Measurements from ENCODE around the gene SLC6A13.
"Not testable (repeated sequence)": the region's sequence is repeated elsewhere in the genome, so short reads cannot be mapped to it uniquely, and the experiment has no call there.

Gene SLC6A13

DNA sequence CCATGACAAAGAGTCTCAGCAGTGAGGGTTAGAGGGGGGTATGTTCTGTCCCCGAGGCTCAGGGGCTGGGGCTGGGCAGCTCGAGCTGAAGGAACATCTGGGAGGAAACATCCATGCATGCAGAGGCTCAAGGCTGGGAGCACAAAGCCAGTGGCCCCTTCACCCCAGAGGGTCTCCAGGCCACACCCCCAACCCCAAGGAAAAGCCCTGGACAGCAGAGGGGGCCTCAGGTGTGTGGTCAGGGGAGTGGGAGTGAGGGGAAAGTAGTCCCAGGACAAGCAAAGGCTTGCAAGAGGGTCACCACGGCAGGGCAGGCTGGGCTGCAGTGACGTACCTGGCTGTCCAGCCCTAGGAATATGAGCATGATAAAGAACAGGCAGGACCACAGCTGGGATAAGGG is 66.2 kb downstream of the SLC6A13 start:
- ATAC-seq (no peak), DNase-seq (no peak)
- Mint-ChIP-seq H3K4me3 (no peak overlapping the region), H3K27me3 (peaks cover 17% of the 10 kb centered on the region), H3K27ac (no peak overlapping the region), H3K36me3 (ENCODE audit: low read depth) (no peaks in the 10 kb centered on the region), H3K9me3 (no peaks in the 10 kb centered on the region), H3K4me1 (no peaks in the 10 kb centered on the region)

DNA sequence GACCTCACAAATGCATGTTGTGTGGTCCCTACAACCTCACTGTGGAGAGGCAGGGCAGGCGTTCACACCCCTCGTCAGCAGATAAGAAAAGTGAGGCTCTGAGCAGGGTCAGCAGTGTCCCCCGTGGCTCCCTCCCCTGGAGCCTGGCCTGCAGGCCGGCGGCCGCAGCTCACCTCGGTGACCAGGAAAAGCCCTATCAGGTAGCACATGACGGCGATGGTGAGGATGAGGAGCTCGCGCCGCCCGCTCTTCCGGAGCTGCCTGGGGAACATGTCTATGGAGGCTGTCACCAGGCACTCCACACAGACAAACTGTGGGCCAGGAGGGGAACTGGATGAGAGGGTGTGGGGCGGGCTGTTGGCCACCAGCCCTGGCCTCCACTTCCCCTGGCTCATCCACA is 66.7 kb downstream of the SLC6A13 start:
- H3K27me3 Mint-ChIP-seq = peaks cover 12% of the 10 kb centered on the region

DNA sequence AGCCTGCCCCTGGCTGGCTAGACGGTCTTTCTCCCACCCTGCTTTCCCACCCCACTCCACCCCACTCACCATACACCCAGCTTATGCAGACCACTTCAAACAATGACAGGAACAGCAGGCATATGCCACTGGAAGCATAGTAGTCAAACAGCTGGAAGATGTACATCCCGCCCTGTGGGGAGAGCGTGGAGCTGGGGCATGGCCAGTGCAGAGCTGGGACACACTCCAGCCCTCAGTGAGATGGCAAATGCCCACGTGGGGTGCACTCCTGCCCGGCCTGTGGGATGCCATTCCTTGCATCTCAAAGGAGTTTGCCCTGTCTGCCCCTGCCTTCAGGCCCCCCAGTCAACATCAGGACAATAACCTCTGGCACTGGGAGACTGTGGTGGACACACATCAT is 67.5 kb downstream of the SLC6A13 start:
- H3K36me3 Mint-ChIP-seq (ENCODE audit: low read depth) = no peaks in the 10 kb centered on the region
- H3K9me3 Mint-ChIP-seq = no peaks in the 10 kb centered on the region
- DNase-seq (no peak), ATAC-seq (no peak)
- peaks cover 12% of the 10 kb centered on the region for H3K27me3 Mint-ChIP-seq
- H3K4me3 Mint-ChIP-seq = no peak overlapping the region
- no peak overlapping the region for H3K27ac Mint-ChIP-seq
- no peaks in the 10 kb centered on the region for H3K4me1 Mint-ChIP-seq

More for the DNA sequence above, 66.7 kb downstream of the SLC6A13 start:
- no peak overlapping the region for H3K4me3 Mint-ChIP-seq
- no peak overlapping the region for H3K27ac Mint-ChIP-seq
- H3K9me3 Mint-ChIP-seq = no peaks in the 10 kb centered on the region
- no peak for ATAC-seq
- H3K4me1 Mint-ChIP-seq = no peaks in the 10 kb centered on the region
- no peak for DNase-seq
- H3K36me3 Mint-ChIP-seq (ENCODE audit: low read depth) = no peaks in the 10 kb centered on the region

DNA sequence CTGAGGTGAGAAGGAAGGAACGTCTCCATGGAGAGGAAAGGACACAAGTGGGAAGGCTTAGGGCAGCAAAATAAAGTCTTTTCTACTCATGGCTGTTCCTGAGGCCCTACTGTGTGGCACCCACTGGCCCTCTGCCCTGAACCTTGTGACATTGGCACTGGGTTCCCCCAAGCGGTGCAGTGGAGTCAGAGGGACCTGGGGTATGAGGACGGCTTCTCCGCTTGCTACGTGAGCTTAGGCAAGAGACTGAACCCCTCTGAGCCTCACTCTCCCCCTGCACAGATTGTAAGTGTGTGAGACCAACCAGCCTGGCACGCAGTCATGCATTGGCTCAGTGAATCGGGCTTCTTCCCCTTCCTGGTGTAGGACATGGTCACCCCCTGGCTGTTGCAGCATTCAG is 68.4 kb downstream of the SLC6A13 start:
- DNase-seq = no peak
- Mint-ChIP-seq H3K9me3 (no peaks in the 10 kb centered on the region), H3K4me1 (no peaks in the 10 kb centered on the region), H3K27me3 (peaks cover 18% of the 10 kb centered on the region), H3K27ac (no peak overlapping the region), H3K36me3 (ENCODE audit: low read depth) (no peaks in the 10 kb centered on the region), H3K4me3 (no peak overlapping the region)
- peak; percentile 6 for ATAC-seq

DNA sequence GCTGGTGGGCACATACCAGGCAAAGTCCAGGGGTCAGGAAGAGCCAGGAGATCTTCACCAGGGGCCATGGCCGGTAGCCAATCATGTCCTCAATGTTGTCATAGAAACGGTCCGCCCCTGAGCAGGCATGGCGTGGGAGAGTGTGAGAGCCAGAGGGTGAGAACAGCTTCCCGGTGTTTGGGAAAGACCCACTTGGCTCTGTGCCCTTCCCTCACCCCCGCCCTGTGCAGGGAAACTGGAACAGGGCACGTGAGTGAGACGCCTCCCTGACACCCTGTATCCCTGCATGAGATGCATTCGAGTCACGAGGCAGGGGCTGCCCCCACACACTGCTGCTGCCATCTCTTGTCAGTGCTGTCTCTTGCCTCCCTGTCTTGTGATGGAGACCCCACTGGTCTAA is 69.4 kb downstream of the SLC6A13 start:
- no peak overlapping the region for H3K27ac Mint-ChIP-seq
- H3K4me3 Mint-ChIP-seq = no peak overlapping the region
- ATAC-seq (no peak), DNase-seq (no peak)
- H3K27me3 Mint-ChIP-seq = peaks cover 19% of the 10 kb centered on the region
- peaks cover 1% of the 10 kb centered on the region for H3K4me1 Mint-ChIP-seq
- H3K9me3 Mint-ChIP-seq = no peaks in the 10 kb centered on the region
- no peaks in the 10 kb centered on the region for H3K36me3 Mint-ChIP-seq (ENCODE audit: low read depth)

DNA sequence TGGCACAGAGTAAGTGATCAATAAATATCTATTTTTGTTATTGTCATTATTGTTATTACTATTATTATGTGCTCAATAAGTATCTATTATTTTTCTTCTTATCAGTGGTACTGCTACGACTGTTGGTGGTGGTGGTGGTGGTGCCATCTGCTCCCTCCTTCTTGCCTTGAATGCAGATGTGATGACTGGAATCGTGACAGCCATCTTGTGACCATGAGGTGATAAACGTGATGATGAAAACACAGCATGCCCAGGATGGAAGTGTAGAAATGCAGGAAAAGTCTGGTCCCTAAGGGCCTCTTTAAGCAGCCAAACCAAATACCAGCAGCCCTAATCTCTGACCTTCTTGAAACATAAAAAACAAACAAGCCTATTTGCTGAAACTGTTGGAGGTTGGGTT is 71.1 kb downstream of the SLC6A13 start:
- no peak for ATAC-seq
- DNase-seq = no peak
- no peak overlapping the region for H3K27ac Mint-ChIP-seq
- H3K9me3 Mint-ChIP-seq = no peaks in the 10 kb centered on the region
- H3K4me1 Mint-ChIP-seq = peaks cover 1% of the 10 kb centered on the region
- no peak overlapping the region for H3K4me3 Mint-ChIP-seq
- H3K27me3 Mint-ChIP-seq = peaks cover 16% of the 10 kb centered on the region
- no peaks in the 10 kb centered on the region for H3K36me3 Mint-ChIP-seq (ENCODE audit: low read depth)

DNA sequence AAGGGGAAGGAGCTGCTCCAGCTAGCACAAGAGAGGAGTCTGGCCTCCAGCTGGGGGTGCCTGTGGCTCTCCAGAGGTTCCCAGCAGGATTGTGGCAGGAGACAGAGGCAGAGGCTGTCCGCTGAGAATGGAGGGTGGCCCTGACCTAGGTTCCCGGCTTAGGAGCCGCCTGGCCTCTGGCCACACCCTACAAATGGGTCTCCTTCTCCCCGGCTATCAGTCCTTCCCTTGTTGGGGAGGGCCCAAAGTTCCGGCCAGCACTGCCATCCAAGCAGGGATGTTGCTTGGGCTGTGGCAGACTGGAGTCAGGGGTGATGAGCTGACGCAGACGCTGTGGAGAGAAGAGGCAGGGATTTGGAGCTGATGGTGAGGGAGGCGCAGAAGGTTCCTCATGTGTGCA is 71.8 kb downstream of the SLC6A13 start:
- H3K4me1 Mint-ChIP-seq = peaks cover 1% of the 10 kb centered on the region
- no peak overlapping the region for H3K4me3 Mint-ChIP-seq
- no peak overlapping the region for H3K27ac Mint-ChIP-seq
- H3K9me3 Mint-ChIP-seq = no peaks in the 10 kb centered on the region
- H3K27me3 Mint-ChIP-seq = peaks cover 16% of the 10 kb centered on the region
- H3K36me3 Mint-ChIP-seq (ENCODE audit: low read depth) = no peaks in the 10 kb centered on the region
- ATAC-seq (no peak), DNase-seq (no peak)

DNA sequence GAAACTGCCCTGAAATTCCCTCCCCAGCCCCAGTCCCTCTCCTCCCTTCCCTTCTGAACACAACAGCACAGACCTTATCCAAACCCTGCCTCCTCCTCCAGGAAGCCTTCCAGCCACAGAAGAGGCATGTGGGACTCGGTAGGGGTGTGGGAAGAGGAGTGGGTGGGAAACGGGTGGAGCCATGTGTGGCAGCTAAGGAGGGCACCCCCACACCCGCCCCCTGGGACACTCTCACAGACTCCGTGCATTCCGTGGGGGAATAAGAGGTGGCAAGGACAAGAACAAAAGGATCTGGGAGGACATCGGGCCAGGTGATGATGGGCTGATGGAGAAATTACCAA is 73.0 kb downstream of the SLC6A13 start:
- peaks cover 3% of the 10 kb centered on the region for H3K4me1 Mint-ChIP-seq
- DNase-seq = no peak
- H3K36me3 Mint-ChIP-seq (ENCODE audit: low read depth) = no peaks in the 10 kb centered on the region
- H3K9me3 Mint-ChIP-seq = no peaks in the 10 kb centered on the region
- ATAC-seq = no peak
- H3K4me3 Mint-ChIP-seq = no peak overlapping the region
- no peak overlapping the region for H3K27ac Mint-ChIP-seq
- peaks cover 25% of the 10 kb centered on the region for H3K27me3 Mint-ChIP-seq

DNA sequence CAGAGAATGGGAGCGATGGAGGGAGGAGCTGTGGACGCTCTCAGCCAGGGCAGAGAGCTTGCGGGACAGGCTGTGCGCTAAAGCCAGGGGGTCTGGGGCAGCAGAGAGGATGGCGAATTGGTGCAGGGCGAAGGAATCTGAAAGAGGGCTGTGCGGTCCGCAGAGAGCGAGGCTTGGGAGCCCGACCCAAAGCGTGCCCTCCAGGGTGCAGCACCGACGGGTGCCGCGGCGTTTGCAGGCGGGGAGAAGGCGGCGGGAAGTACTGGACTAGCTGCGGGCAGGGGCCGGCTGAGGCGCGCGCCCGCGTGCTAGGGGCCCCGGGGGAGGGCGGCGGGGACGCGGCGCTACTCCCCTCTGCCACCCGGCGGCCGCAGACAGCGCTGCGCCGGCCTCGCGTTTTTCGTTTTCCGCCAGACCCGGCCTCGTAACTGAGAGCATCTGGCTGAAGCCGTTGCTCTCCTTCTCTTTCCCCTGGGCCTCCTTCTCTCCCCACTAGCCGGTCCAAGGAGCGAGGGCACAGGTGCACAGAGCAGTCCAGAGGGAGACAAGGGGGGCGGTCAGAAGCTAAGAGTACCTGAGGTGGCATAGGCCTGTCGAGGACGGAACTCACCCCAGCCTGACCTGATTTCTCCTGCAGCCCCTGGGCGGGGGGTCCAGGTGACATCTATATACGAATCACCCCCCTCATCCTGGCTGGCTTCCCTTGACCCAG is 73.6 kb downstream of the SLC6A13 start:
- ATAC-seq = peak; percentile 71
- DNase-seq = peak; percentile 66
- H3K4me3 Mint-ChIP-seq = peak overlapping the region; percentile 66
- peaks cover 25% of the 10 kb centered on the region for H3K27me3 Mint-ChIP-seq
- H3K36me3 Mint-ChIP-seq (ENCODE audit: low read depth) = no peaks in the 10 kb centered on the region
- H3K9me3 Mint-ChIP-seq = no peaks in the 10 kb centered on the region
- H3K27ac Mint-ChIP-seq = no peak overlapping the region
- H3K4me1 Mint-ChIP-seq = peaks cover 3% of the 10 kb centered on the region

DNA sequence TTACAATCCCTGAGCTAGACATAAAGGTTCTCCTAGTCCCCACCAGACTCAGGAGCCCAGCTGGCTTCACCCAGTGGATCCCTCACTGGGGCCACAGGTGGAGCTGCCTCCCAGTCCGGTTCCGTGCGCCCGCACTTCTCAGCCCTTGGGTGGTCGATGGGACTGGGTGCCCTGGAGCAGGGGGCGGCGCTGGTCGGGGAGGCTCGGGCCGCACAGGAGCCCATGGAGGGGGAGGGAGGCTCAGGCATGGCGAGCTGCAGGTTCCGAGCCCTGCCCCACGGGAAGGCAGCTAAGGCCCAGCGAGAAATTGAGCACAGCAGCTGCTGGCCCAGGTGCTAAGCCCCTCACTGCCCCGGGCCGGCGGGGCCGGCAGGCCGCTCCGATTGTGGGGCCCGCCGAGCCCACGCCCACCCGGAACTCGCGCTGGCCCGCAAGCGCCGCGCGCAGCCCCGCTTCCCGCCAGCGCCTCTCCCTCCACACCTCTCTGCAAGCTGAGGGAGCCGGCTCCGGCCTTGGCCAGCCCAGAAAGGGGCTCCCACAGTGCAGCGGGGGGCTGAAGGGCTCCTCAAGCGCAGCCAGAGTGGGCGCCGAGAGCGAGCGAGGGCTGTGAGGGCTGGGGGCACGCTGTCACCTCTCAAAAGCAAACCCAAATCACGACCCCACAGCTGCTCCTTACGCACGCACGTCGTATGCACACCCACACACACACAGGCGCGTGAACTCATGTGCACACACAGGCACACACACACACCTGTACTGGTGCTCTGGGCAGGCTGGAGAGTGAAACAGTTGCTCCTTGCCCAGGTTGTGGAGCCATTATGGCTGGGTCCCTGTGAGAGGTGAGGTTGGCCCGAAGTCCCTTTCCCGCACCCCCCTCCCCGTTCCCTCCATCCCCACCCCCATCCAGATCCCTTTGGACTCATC is 74.4 kb downstream of the SLC6A13 start:
- not testable (repeated sequence) for H3K4me1 Mint-ChIP-seq; DNase-seq; ATAC-seq; H3K9me3 Mint-ChIP-seq; H3K36me3 Mint-ChIP-seq (ENCODE audit: low read depth); H3K27ac Mint-ChIP-seq
- peak overlapping the region; percentile 66 for H3K4me3 Mint-ChIP-seq
- H3K27me3 Mint-ChIP-seq = peaks cover 25% of the 10 kb centered on the region

DNA sequence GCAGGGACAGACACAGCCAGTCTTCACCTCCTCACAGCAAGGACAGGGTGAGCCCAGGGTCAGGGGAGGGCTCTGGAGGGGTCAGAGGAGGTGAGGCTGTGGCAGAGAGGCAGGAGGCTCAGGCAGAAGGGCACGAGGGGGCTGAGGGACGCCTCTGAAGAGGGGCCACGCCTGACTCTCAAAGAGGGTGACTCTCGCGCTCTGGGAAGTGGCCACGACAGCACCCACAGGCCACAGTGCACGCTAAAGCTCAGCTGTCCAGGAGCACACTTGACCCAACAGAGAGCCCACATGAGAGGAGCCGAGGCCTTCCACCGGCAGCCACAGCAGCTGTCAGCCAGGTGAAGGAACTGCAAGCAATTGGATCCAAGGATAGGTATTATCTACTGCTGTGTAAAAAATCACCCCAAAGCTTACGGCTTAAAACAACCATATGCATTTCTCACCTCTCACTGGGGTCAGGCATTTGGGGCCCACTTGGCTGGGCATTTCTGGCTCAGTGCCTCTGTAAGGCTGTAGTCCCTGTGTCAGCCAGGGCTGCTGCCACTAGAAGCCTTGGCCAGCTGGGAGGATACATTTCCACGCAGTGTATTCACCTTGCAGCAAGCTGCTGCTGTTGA is 76.5 kb downstream of the SLC6A13 start:
- H3K4me3 Mint-ChIP-seq = no peak overlapping the region
- no peak overlapping the region for H3K27ac Mint-ChIP-seq
- H3K36me3 Mint-ChIP-seq (ENCODE audit: low read depth) = no peaks in the 10 kb centered on the region
- H3K4me1 Mint-ChIP-seq = peaks cover 3% of the 10 kb centered on the region
- DNase-seq = no peak
- ATAC-seq = no peak
- no peaks in the 10 kb centered on the region for H3K9me3 Mint-ChIP-seq
- H3K27me3 Mint-ChIP-seq = peaks cover 24% of the 10 kb centered on the region

DNA sequence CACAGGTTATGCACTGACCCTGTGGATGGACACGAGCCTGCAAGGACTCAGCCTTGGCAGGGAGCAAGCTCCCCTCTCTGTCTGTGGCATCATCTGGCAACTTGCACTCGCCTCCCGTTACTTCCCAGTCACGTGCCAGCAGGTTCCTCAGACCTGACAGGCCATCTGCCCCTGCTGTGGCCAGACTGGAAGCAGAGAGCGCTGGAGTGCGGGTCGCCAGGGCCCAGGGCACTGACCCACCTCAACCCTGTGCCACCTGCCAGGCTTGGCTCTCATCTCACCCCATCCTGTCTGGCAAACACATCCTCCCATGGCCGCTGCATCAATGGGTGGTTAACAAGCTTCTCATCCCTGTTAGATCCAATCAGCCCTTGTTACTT is 77.1 kb downstream of the SLC6A13 start:
- no peak for ATAC-seq
- H3K4me1 Mint-ChIP-seq = peaks cover 3% of the 10 kb centered on the region
- no peaks in the 10 kb centered on the region for H3K9me3 Mint-ChIP-seq
- no peak overlapping the region for H3K4me3 Mint-ChIP-seq
- H3K27me3 Mint-ChIP-seq = peaks cover 24% of the 10 kb centered on the region
- DNase-seq = no peak
- no peaks in the 10 kb centered on the region for H3K36me3 Mint-ChIP-seq (ENCODE audit: low read depth)
- H3K27ac Mint-ChIP-seq = no peak overlapping the region

DNA sequence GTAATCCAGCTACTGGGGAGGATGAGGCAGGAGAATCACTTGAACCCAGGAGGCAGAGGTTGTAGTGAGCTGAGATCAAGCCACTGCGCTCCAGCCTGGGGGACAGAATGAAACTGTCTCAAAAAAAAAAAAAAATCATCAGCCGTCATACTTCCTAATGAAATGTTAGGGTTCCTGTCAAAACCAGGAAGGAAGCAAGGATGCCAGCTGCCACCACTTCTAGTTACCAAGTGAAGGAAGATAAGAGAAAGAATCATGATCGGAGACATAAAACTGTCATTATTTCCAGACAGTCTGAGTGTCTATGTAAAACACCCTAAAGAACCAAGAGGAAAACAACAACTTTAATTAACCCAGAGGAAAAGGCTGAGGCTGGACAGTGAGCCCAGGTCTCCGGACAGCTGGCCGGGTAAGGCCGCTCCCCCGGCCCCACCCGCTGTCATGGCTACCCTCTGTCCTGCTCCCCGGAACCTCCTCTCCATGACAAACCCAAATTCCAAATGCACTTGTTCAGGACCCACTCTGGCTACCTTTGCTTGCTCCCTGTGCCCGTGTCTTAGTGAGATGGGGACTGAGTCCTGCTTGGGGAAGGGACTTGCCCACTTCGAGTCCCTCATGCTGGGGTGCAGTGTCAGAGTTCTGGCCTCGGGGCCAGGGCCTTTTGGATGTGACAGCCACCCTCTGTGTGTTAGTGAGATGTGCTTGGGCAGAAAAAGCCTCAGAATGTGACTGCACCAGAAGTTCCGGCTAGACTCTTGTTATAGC is 77.6 kb downstream of the SLC6A13 start:
- Mint-ChIP-seq H3K9me3 (no peaks in the 10 kb centered on the region), H3K27ac (no peak overlapping the region), H3K27me3 (peaks cover 22% of the 10 kb centered on the region), H3K36me3 (ENCODE audit: low read depth) (no peaks in the 10 kb centered on the region), H3K4me1 (peaks cover 6% of the 10 kb centered on the region), H3K4me3 (no peak overlapping the region)
- ATAC-seq (no peak), DNase-seq (no peak)

DNA sequence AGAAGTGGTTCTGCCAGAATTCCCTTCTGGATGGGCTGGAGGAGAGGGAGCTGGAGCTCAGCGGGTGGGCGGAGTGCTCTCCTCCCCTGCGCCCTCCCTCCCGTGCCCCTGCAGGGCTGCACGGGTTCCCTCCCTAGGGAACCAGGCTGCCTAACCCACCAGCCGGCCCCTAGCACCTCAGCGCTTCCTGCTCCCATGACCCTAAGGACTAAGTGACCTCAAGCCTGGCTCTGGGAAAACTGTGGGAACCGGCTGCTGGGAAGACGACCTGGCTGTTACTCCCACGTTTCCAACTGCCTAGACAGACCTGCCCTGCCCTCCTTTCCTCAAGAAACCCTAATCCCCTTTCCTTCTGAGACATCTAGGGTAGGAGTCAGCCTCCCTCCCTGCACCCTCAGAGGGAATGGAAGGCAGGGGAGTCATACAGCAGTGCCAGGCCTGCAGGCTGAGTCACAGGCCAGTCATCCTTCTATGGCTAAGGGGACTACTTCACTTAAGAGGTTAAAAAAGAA is 80.2 kb downstream of the SLC6A13 start:
- peaks cover 17% of the 10 kb centered on the region for H3K27me3 Mint-ChIP-seq
- H3K36me3 Mint-ChIP-seq (ENCODE audit: low read depth) = no peaks in the 10 kb centered on the region
- no peaks in the 10 kb centered on the region for H3K9me3 Mint-ChIP-seq
- H3K4me3 Mint-ChIP-seq = no peak overlapping the region
- DNase-seq (no peak), ATAC-seq (no peak)
- H3K4me1 Mint-ChIP-seq = peaks cover 4% of the 10 kb centered on the region
- H3K27ac Mint-ChIP-seq = no peak overlapping the region
